GM12878 (cell line): ENCODE data around the gene DMKN. TPM values are rescaled to one million over a fixed set of nuclear protein-coding genes. Genes with fewer than 3 reads are reported as not detected.

Experiments
- ATAC-seq: fragments of 200-7000 bp; cut with Tn5 transposase; 3 replicates; pipeline ENCODE4 v1.9.1; 2020; ENCODE audit warnings: mild to moderate bottlenecking, moderate library complexity
- BruUV-seq: library from RNA; stranded (reverse); fragments of 400-500 nt; replicated peaks from 2 replicates; lab custom pipeline; 2021; lab: Mats Ljungman, UMichigan
- CTCF ChIA-PET: fragments of 300-600 bp; sonication (Branson Sonifier 250); formaldehyde crosslinking; extraction: SDS; loops from one replicate; lab custom pipeline; 2021; ENCODE audit warnings: inconsistent platforms; lab: Yijun Ruan, JAX
- POLR2A ChIA-PET: fragments of 350-600 bp; formaldehyde crosslinking; extraction: SDS; loops from one replicate; lab custom pipeline; 2021; ENCODE audit warnings: inconsistent platforms; lab: Charles Lee
- RAD21 ChIA-PET: fragments of 300-600 bp; sonication (Branson Sonifier 250); formaldehyde crosslinking; loops from one replicate; lab custom pipeline; 2023; ENCODE audit warnings: antibody characterized with exemption; ENCODE audit not compliant: unreplicated experiment; lab: Charles Lee
- SMC1A ChIA-PET: fragments of 300-600 bp; sonication (Branson Sonifier 250); formaldehyde crosslinking; loops from one replicate; lab custom pipeline; 2023; ENCODE audit not compliant: unreplicated experiment, uncharacterized antibody; lab: Charles Lee
- DNase-seq: peaks from one replicate; pipeline ENCODE4 v3.0.0-alpha.2; 2011; ENCODE audit warnings: low read depth, low spot score
- FAIRE-seq: peaks from 3 replicates; lab custom pipeline; 2011; peaks lifted over from hg19 to GRCh38; lab: Jason Lieb, UNC
- H2AFZ ChIP-seq: 2 replicates; pipeline ENCODE4 v1.6.0; 2011; ENCODE audit warnings: low read depth, low read length, control low read depth; ENCODE audit not compliant: control insufficient read depth
- H3K27ac ChIP-seq: 2 replicates; pipeline ENCODE4 v1.5.1; 2011; ENCODE audit warnings: control low read depth; ENCODE audit not compliant: control insufficient read depth, insufficient read depth
- H3K27me3 ChIP-seq, 2 experiments: replicated peaks in 1 of 2; 2 replicates each; pipeline versions ENCODE4 v1.6.0 to v1.6.1; 2011; ENCODE audit warnings: low read length in 1 of 2; ENCODE audit not compliant: control insufficient read depth in 2 of 2, insufficient read depth in 2 of 2
- H3K36me3 ChIP-seq, 2 experiments: 2 replicates each; pipeline ENCODE4 v1.5.1; 2011; ENCODE audit warnings: low read length in 1 of 2; ENCODE audit not compliant: control insufficient read depth in 2 of 2, insufficient read depth in 2 of 2
- H3K4me1 ChIP-seq: 2 replicates; pipeline ENCODE4 v1.6.1; 2011; ENCODE audit warnings: mild to moderate bottlenecking, low read length, moderate library complexity, mixed read lengths; ENCODE audit not compliant: control insufficient read depth, insufficient read depth
- H3K4me2 ChIP-seq: 2 replicates; pipeline ENCODE4 v1.6.0; 2011; ENCODE audit warnings: control low read depth; ENCODE audit not compliant: control insufficient read depth, insufficient read depth
- H3K4me3 ChIP-seq: fragments of 200-600 bp; sonication (generic); 2 replicates; pipeline ENCODE4 v1.5.1; 2016
- H3K79me2 ChIP-seq: 2 replicates; pipeline ENCODE4 v1.6.0; 2011; ENCODE audit warnings: low read length; ENCODE audit not compliant: control insufficient read depth, insufficient read depth
- H3K9ac ChIP-seq: 2 replicates; pipeline ENCODE4 v1.8.0; 2011; ENCODE audit warnings: low read length, control low read depth, mixed read lengths; ENCODE audit not compliant: control insufficient read depth, insufficient read depth
- H3K9me3 ChIP-seq: replicated peaks from 3 replicates; pipeline ENCODE4 v1.5.1; 2011; ENCODE audit warnings: mild to moderate bottlenecking, low read length; ENCODE audit not compliant: control insufficient read depth, insufficient read depth
- H4K20me1 ChIP-seq: 2 replicates; pipeline ENCODE4 v1.6.0; 2011; ENCODE audit not compliant: control insufficient read depth, insufficient read depth
- CBX5 ChIP-seq: sonication (generic); IDR thresholded peaks from 2 replicates; pipeline ENCODE4 v1.6.1; 2016; ENCODE audit warnings: low read depth, moderate library complexity, mild to moderate bottlenecking, inconsistent platforms
- CHD1 ChIP-seq: IDR thresholded peaks from 2 replicates; pipeline ENCODE4 v1.6.1; 2012; ENCODE audit warnings: low read depth, low read length, improper control_type of control experiment
- DPF2 ChIP-seq: fragments of 450-650 bp; IDR thresholded peaks from 2 replicates; pipeline ENCODE4 v1.6.1; 2017; ENCODE audit warnings: mild to moderate bottlenecking
- EP300 ChIP-seq, 2 experiments: fragments of 150-350 bp in 1 of 2; IDR thresholded peaks; 2 replicates each; pipeline ENCODE4 v1.6.1; 2011 to 2012; ENCODE audit warnings: low read depth in 2 of 2, low read length in 2 of 2, borderline replicate concordance in 1 of 2, improper control_type of control experiment in 1 of 2, inconsistent platforms in 1 of 2; ENCODE audit not compliant: control insufficient read depth in 1 of 2
- SMAD1 ChIP-seq: fragments of 450-650 bp; IDR thresholded peaks from 2 replicates; pipeline ENCODE4 v1.6.1; 2018; ENCODE audit warnings: mild to moderate bottlenecking, low read depth; ENCODE audit not compliant: partially characterized antibody
- TAF1 ChIP-seq: IDR thresholded peaks from 2 replicates; pipeline ENCODE4 v1.6.1; 2011; ENCODE audit warnings: mild to moderate bottlenecking, low read depth, low read length, borderline replicate concordance
- YY1 ChIP-seq: IDR thresholded peaks from 2 replicates; pipeline ENCODE4 v1.6.1; 2011; ENCODE audit warnings: low read depth, mild to moderate bottlenecking, low read length
- WGBS: methylation state at CpG from one replicate; pipeline ENCODE4 v1.1.6; 2016; ENCODE audit warnings: low lambda C conversion rate; ENCODE audit not compliant: insufficient replicate concordance, insufficient coverage; ENCODE audit errors: missing lambda C conversion rate; 5-methylcytosine and 5-hydroxymethylcytosine counted together
- in situ Hi-C: fragments of 300-500 bp; cut with MboI; formaldehyde crosslinking; loops from 9 replicates; pipeline ENCODE4 v1.14.3; 2018; ENCODE audit warnings: mixed read lengths
- intact Hi-C: fragments of 100-400 bp; cut with micrococcal nuclease; formaldehyde crosslinking; loops from one replicate; pipeline ENCODE4 v1.14.2; 2022; ENCODE audit not compliant: unreplicated experiment
- polyA plus RNA-seq, 11 experiments: library from polyadenylated mRNA; depleted of rRNA in 4 of 11; unstranded in 6 of 11; stranded (reverse) in 5 of 11; fragments of >200 nt; fragmentation: Nextera tagmentation in 4 of 11; fragmentation: Illumina TruSeq in 1 of 11; extraction: Ambion mirVana in 4 of 11; extraction: Trizol in 1 of 11; gene quantifications; 1 replicate in 1 of 11; 2 replicates in 10 of 11; pipeline versions ENCODE4 v1.2.1 to v1.2.3, GENCODE V29; 2011 to 2016; ENCODE audit warnings: inconsistent platforms in 2 of 11, missing spikeins in 2 of 11, low read depth in 1 of 11
- total RNA-seq, 4 experiments: library from RNA; depleted of rRNA in 3 of 4; stranded (reverse); fragments of >200 nt in 3 of 4; fragmentation: Illumina TruSeq in 1 of 4; extraction: Trizol in 1 of 4; gene quantifications; 2 replicates each; pipeline versions ENCODE4 v1.2.1 to v1.2.3, GENCODE V29; 2013 to 2021
- TF ChIP-seq, protein P1 (sequence below): IDR thresholded peaks from 2 replicates; pipeline ENCODE4 v1.6.1; 2012; ENCODE audit warnings: low read depth, low read length, improper control_type of control experiment
- TF ChIP-seq, protein P2 (sequence below): fragments of 450-650 bp; formaldehyde crosslinking; IDR thresholded peaks from 2 replicates; pipeline ENCODE4 v1.4.0; 2020; ENCODE audit warnings: mild to moderate bottlenecking, moderate library complexity
- TF ChIP-seq, protein P3 (sequence below): IDR thresholded peaks from 2 replicates; pipeline ENCODE4 v1.6.1; 2011; ENCODE audit warnings: borderline replicate concordance, low read depth, mild to moderate bottlenecking, moderate library complexity, mixed read lengths, low read length; ENCODE audit not compliant: insufficient read depth; ENCODE audit errors: extremely low read length
- TF ChIP-seq, protein P4 (sequence below): fragments of 450-650 bp; IDR thresholded peaks from 2 replicates; pipeline ENCODE4 v1.6.1; 2017; ENCODE audit warnings: mild to moderate bottlenecking, moderate library complexity
- TF ChIP-seq, protein P5 (sequence below): IDR thresholded peaks from 2 replicates; pipeline ENCODE4 v1.6.1; 2012; ENCODE audit warnings: low read length, inconsistent platforms

DMKN gene
- total and polyA plus RNA-seq, 10 of the 15 experiments (the other 5 are each of a cell fraction or from before 2014, with no cell fraction given), result 36.4 to 114 (median 58.6) TPM

DNA sequence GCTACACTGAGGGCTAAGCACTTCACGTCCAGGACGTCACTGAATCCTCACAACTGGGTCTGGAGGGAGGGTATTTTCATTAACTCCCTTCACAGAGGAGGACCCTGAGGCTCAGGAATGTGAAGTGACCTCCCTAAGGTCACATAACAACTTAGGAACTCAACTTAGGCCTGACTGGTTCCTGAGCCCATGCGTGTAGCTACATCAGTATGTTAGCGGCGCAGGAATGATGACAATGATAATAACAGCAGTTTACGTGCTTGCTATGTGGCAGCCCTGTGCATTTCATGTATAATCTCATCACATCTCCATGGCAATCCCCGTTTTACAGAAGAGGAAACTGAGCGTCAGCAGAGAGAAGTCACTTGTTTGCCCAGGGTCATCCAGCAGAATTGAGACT is 41.5 kb downstream of the DMKN start:
- BruUV-seq, result no TSS peak
- ChIA-PET RAD21 (interaction anchor here (0.6 to 8.3 kb wide), 4 partner anchors 9 to 117 kb away, joined by 3 to 143 read pairs (median 6); partner anchors contain the start of gene FFAR3), POLR2A (interaction anchor here (0.7 to 1.0 kb wide), 2 partner anchors 12 to 152 kb away, joined by 3 read pairs; no protein-coding TSS in a partner anchor), CTCF (interaction anchor here (6.9 to 7.2 kb wide), 2 partner anchors 23 to 117 kb away, joined by 56 to 168 read pairs; no protein-coding TSS in a partner anchor), SMC1A (interaction anchor here (1.1 to 6.8 kb wide), 3 partner anchors 15 to 119 kb away, joined by 3 to 134 read pairs (median 8); no protein-coding TSS in a partner anchor)
- 74% methylated on average over 8 of the region's 8 CpGs for WGBS
- H4K20me1 ChIP-seq, result no peaks in the 10 kb centered on the region
- H3K27me3 ChIP-seq, result no peaks in the 10 kb centered on the region
- intact Hi-C loops (no loop called here), in situ Hi-C loops (no loop called here)
- DNase-seq, result no peak
- no peak overlapping the region for H3K27ac ChIP-seq
- no peak overlapping the region for H3K4me2 ChIP-seq
- H3K4me1 ChIP-seq, result peaks cover 5% of the 10 kb centered on the region
- no peaks in the 10 kb centered on the region for H3K36me3 ChIP-seq
- H3K79me2 ChIP-seq, result no peaks in the 10 kb centered on the region
- FAIRE-seq, result no peak
- no peak overlapping the region for H2AFZ ChIP-seq
- ATAC-seq, result no peak
- H3K9ac ChIP-seq, result no peak overlapping the region
- no peak overlapping the region for H3K4me3 ChIP-seq
- H3K9me3 ChIP-seq, result no peaks in the 10 kb centered on the region
- TF ChIP-seq SMAD1 (no peak), TAF1 (no peak), CHD1 (no peak), EP300 (IDR thresholded peaks at IDR 0.05; ENCODE audit: borderline replicate concordance in 1 of 2, control insufficient read depth in 1 of 2, low read depth in 2 of 2, low read length in 2 of 2) (no peak), YY1 (no peak), DPF2 (no peak), CBX5 (no peak)
- TF ChIP-seq, protein P1, sequence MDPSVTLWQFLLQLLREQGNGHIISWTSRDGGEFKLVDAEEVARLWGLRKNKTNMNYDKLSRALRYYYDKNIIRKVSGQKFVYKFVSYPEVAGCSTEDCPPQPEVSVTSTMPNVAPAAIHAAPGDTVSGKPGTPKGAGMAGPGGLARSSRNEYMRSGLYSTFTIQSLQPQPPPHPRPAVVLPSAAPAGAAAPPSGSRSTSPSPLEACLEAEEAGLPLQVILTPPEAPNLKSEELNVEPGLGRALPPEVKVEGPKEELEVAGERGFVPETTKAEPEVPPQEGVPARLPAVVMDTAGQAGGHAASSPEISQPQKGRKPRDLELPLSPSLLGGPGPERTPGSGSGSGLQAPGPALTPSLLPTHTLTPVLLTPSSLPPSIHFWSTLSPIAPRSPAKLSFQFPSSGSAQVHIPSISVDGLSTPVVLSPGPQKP, result no peak
- TF ChIP-seq, protein P2, sequence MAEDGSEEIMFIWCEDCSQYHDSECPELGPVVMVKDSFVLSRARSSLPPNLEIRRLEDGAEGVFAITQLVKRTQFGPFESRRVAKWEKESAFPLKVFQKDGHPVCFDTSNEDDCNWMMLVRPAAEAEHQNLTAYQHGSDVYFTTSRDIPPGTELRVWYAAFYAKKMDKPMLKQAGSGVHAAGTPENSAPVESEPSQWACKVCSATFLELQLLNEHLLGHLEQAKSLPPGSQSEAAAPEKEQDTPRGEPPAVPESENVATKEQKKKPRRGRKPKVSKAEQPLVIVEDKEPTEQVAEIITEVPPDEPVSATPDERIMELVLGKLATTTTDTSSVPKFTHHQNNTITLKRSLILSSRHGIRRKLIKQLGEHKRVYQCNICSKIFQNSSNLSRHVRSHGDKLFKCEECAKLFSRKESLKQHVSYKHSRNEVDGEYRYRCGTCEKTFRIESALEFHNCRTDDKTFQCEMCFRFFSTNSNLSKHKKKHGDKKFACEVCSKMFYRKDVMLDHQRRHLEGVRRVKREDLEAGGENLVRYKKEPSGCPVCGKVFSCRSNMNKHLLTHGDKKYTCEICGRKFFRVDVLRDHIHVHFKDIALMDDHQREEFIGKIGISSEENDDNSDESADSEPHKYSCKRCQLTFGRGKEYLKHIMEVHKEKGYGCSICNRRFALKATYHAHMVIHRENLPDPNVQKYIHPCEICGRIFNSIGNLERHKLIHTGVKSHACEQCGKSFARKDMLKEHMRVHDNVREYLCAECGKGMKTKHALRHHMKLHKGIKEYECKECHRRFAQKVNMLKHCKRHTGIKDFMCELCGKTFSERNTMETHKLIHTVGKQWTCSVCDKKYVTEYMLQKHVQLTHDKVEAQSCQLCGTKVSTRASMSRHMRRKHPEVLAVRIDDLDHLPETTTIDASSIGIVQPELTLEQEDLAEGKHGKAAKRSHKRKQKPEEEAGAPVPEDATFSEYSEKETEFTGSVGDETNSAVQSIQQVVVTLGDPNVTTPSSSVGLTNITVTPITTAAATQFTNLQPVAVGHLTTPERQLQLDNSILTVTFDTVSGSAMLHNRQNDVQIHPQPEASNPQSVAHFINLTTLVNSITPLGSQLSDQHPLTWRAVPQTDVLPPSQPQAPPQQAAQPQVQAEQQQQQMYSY (CRISPR knock-in tag), result no peak
- TF ChIP-seq, protein P3, sequence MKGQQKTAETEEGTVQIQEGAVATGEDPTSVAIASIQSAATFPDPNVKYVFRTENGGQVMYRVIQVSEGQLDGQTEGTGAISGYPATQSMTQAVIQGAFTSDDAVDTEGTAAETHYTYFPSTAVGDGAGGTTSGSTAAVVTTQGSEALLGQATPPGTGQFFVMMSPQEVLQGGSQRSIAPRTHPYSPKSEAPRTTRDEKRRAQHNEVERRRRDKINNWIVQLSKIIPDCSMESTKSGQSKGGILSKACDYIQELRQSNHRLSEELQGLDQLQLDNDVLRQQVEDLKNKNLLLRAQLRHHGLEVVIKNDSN, result no peak
- TF ChIP-seq, protein P4, sequence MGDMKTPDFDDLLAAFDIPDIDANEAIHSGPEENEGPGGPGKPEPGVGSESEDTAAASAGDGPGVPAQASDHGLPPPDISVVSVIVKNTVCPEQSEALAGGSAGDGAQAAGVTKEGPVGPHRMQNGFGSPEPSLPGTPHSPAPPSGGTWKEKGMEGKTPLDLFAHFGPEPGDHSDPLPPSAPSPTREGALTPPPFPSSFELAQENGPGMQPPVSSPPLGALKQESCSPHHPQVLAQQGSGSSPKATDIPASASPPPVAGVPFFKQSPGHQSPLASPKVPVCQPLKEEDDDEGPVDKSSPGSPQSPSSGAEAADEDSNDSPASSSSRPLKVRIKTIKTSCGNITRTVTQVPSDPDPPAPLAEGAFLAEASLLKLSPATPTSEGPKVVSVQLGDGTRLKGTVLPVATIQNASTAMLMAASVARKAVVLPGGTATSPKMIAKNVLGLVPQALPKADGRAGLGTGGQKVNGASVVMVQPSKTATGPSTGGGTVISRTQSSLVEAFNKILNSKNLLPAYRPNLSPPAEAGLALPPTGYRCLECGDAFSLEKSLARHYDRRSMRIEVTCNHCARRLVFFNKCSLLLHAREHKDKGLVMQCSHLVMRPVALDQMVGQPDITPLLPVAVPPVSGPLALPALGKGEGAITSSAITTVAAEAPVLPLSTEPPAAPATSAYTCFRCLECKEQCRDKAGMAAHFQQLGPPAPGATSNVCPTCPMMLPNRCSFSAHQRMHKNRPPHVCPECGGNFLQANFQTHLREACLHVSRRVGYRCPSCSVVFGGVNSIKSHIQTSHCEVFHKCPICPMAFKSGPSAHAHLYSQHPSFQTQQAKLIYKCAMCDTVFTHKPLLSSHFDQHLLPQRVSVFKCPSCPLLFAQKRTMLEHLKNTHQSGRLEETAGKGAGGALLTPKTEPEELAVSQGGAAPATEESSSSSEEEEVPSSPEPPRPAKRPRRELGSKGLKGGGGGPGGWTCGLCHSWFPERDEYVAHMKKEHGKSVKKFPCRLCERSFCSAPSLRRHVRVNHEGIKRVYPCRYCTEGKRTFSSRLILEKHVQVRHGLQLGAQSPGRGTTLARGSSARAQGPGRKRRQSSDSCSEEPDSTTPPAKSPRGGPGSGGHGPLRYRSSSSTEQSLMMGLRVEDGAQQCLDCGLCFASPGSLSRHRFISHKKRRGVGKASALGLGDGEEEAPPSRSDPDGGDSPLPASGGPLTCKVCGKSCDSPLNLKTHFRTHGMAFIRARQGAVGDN, result no peak
- TF ChIP-seq, protein P5, sequence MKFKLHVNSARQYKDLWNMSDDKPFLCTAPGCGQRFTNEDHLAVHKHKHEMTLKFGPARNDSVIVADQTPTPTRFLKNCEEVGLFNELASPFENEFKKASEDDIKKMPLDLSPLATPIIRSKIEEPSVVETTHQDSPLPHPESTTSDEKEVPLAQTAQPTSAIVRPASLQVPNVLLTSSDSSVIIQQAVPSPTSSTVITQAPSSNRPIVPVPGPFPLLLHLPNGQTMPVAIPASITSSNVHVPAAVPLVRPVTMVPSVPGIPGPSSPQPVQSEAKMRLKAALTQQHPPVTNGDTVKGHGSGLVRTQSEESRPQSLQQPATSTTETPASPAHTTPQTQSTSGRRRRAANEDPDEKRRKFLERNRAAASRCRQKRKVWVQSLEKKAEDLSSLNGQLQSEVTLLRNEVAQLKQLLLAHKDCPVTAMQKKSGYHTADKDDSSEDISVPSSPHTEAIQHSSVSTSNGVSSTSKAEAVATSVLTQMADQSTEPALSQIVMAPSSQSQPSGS, result no peak
